Omental fat pad (tissue), 4 donors: Measurements from ENCODE around the gene TACC2. TPM values are rescaled to one million over a fixed set of nuclear protein-coding genes. Genes with fewer than 3 reads are reported as not detected.

Source experiments
- ATAC-seq: fragments of 150-250 bp; one replicate; pipeline ENCODE4 v1.9.1; 2016; ENCODE audit warnings: mild to moderate bottlenecking, moderate library complexity; ENCODE audit not compliant: low FRiP score
- DNase-seq: peaks from one replicate; pipeline ENCODE4 v3.0.0-alpha.2; 2019; ENCODE audit warnings: low spot score
- total RNA-seq, 4 donors: library from RNA; depleted of rRNA; stranded (reverse); fragments of >200 nt; gene quantifications; one replicate each; pipeline ENCODE4 v1.1.0, GENCODE V29; 2016
- TF ChIP-seq, protein P1 (sequence below), 3 donors: fragments of 450-650 bp; IDR thresholded peaks; one replicate each; pipeline ENCODE4 v1.5.1; 2016 to 2017; ENCODE audit warnings: antibody characterized with exemption in 3 of 3, mild to moderate bottlenecking in 3 of 3, moderate library complexity in 2 of 3

Gene TACC2
- total RNA-seq, 4 donors from 2014 or later = 23.8 to 33.6 (median 29.4) TPM

DNA sequence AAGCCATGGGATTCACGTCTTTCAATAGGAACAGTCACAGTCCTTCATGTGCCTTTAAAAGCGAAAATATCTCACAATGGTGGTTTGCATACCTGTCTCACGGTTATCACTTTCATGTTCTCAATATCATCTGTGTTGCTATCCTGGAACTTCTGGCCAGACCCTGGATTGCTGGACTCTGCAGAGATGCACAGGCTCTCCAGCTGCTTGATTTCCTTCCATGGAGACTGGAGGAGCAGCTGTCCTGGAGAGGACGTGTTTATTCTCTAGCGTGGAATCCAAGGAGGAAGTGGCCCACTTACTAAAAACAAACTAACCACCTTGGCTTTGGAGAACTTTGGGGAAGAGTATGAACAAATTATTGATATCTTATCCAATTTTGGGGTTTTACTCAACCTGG is 298.6 kb downstream of the TACC2 start:
- no peak for DNase-seq
- no peak for ATAC-seq
- TF ChIP-seq, protein P1, sequence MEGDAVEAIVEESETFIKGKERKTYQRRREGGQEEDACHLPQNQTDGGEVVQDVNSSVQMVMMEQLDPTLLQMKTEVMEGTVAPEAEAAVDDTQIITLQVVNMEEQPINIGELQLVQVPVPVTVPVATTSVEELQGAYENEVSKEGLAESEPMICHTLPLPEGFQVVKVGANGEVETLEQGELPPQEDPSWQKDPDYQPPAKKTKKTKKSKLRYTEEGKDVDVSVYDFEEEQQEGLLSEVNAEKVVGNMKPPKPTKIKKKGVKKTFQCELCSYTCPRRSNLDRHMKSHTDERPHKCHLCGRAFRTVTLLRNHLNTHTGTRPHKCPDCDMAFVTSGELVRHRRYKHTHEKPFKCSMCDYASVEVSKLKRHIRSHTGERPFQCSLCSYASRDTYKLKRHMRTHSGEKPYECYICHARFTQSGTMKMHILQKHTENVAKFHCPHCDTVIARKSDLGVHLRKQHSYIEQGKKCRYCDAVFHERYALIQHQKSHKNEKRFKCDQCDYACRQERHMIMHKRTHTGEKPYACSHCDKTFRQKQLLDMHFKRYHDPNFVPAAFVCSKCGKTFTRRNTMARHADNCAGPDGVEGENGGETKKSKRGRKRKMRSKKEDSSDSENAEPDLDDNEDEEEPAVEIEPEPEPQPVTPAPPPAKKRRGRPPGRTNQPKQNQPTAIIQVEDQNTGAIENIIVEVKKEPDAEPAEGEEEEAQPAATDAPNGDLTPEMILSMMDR (IDR thresholded peaks at IDR 0.05) = no peak

DNA sequence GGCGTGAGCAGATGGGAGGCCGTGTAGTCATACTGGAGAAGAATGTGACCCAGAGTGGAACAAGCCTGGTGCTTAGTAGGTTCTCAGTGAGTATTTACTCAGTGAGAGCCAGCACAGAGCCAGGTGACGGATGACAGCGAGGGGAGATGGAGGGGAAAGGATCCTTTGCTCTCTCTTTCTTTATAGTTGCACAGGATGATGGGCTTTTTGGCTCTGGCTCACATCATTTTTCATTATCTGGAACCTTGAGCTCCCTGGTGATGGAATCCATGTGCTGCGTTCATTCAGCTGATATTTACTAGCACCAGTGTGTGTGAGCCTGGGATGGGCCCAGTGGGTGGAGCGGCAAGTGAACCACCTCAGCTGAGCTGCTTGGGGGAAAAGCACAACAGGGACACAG is 299.3 kb downstream of the TACC2 start:
- ATAC-seq = no peak
- TF ChIP-seq, protein P1 (IDR thresholded peaks at IDR 0.05) = no peak
- no peak for DNase-seq

DNA sequence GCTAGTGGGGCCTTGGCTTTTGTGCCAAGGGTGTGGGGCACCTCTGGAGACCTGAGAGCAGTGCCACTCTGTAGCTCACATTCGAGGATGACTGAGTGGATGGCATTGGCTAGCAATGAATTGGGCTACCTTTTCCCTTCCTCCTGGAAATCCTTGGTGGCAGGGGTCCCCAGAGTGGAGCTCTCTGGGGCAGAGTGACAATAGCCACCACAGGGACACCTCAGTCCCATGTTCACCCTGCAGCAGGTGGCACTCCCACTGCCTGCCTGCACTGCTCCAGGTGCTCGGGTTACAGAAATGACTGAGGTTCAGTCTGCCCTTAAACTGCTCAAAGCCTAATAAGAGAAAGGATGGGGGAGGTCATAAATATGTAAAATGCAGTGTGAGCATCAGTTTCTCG is 300.0 kb downstream of the TACC2 start:
- DNase-seq (no peak), ATAC-seq (no peak)
- TF ChIP-seq, protein P1 (IDR thresholded peaks at IDR 0.05) = no peak

DNA sequence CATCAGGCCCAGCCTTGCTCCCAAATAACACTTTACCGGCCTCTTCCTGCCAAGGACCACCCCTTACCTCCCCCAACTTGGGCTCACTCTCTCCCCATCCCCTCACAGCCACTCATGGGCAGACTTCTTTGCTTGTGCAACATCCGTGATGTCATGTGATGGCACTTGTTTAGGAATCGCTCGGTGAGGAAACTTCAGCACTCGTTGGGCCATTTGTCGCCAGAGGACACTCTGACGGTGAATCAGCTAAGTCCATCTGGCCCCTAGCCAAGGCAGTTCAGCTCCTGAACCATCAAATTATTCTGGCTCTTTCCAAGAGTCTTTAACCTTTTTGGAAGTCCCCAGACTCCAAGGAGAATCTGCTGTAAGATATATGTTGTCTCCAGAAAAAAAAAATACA is 301.4 kb downstream of the TACC2 start:
- TF ChIP-seq, protein P1 (IDR thresholded peaks at IDR 0.05) = no peak

DNA sequence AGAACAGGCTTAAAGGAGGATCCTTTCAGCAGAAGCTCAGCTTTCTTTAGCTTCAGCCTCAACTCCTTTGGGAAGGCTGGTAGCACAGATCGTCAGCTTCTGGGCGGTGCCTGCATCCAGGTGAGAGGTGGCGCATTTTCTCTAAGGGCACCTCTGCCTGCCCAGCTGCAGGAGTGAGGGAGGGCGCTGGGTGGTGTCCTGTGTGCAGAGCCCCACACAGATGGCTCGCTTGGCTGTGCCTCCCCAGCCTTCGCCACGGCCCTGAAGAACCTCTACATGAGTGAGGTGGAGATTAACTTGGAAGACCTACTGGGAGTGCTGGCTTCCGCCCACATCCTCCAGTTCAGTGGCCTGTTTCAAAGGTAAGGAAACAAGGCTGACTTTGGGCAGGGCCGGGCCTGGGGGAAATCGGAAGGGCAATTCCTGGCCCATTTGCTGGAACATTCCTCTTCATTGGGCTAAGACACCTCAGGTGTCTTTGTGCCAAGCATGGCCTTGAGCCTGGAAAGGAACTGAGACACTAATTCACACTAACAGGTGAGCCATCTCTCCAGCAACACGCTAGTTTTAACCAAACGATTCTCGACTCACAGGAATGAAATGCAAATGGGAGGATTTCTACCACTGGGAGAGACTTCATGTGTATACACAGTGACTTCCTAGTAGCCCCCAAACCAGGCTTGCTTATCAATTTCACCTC is 302.0 kb downstream of the TACC2 start:
- ATAC-seq (no peak), DNase-seq (no peak)
- TF ChIP-seq, protein P1 (IDR thresholded peaks at IDR 0.05) = no peak

More for the DNA sequence above, 301.4 kb downstream of the TACC2 start:
- ATAC-seq (no peak), DNase-seq (no peak)

DNA sequence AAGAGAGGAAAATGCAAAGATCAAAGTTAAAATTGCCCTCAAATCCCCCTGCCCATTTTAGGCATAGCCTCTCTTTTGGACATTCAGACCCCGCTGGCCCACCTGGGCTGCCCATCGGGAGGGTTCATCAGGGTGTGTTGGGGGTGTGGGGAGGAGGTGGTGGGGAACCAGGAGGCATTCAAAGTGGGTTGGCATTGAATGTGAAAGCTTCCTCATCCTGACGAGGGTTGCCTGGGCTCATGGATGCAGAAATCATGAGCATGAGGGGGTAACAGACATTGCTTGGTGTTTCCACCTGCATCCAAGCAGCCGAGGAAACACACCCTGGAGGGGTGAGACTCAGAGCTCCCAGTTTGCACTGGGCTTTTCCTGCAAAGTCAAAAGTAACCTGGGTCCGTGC is 302.8 kb downstream of the TACC2 start:
- no peak for ATAC-seq
- DNase-seq = no peak
- TF ChIP-seq, protein P1 (IDR thresholded peaks at IDR 0.05) = no peak

DNA sequence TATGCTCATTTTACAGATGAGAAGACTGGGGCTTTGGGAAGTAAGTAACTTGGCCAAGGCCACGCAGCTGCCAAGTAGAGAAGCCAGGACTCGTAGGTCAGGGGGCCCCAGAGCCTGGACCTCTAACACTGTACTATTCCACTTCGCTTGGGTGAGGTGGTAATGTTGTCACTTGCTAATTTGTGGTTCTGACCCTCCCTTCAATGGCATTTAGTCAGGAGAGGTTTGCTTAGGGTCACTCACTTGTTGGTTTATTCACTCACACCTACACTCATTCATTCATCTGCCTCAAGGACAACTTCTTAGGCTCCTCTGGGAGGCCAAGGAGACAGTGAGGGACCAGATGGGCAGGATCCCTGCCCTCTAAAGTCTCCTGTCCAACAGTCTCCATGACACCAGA is 303.4 kb downstream of the TACC2 start:
- no peak for DNase-seq
- ATAC-seq = no peak
- TF ChIP-seq, protein P1 (IDR thresholded peaks at IDR 0.05) = no peak
